Frontal cortex (tissue), 4 donors: ENCODE measurements around the gene MYO7B. TPM values are rescaled to one million over a fixed set of nuclear protein-coding genes. Genes with fewer than 3 reads are reported as not detected.
A peak's percentile ranks its signal among the peaks of the same experiment; 100 is the strongest.

Experiments used
- DNase-seq, 2 donors: peaks; one replicate each; pipeline ENCODE4 v3.0.0; 2012; ENCODE audit warnings: low spot score in 2 of 2
- FAIRE-seq: peaks from 2 replicates; lab custom pipeline; 2012; peaks lifted over from hg19 to GRCh38; lab: Jason Lieb, UNC
- total RNA-seq: library from RNA; depleted of rRNA; stranded (reverse); fragments of >200 nt; gene quantifications from one replicate; pipeline ENCODE4 v1.2.3, GENCODE V29; 2014
- donor health status: control.
- donor health status: control.
- donor health status: control.

Gene MYO7B
- total RNA-seq, 1 donor from 2014 or later = under 0.01 TPM

GRCh38 chr2:127545796-127546195 is 10.3 kb downstream of the MYO7B start:
- DNase-seq = no peak
- no peak for FAIRE-seq

- DNase-seq (no peak), FAIRE-seq (no peak)
Observed at GRCh38 chr2:127546797-127547196, 11.3 kb downstream of the MYO7B start.

- FAIRE-seq (no peak), DNase-seq (no peak)
Observed at GRCh38 chr2:127551221-127551930, 15.9 kb downstream of the MYO7B start.

- DNase-seq (no peak), FAIRE-seq (no peak)
Observed at GRCh38 chr2:127552336-127552735, 16.9 kb downstream of the MYO7B start.

- no peak for FAIRE-seq
- DNase-seq = no peak
Observed at GRCh38 chr2:127552846-127553245, 17.4 kb downstream of the MYO7B start.

GRCh38 chr2:127558911-127559310 is 23.4 kb downstream of the MYO7B start:
- FAIRE-seq (no peak), DNase-seq (no peak)

- FAIRE-seq (no peak), DNase-seq (no peak)
Observed at GRCh38 chr2:127559454-127559853, 24.0 kb downstream of the MYO7B start.

GRCh38 chr2:127560201-127560930 is 24.9 kb downstream of the MYO7B start:
- no peak for FAIRE-seq
- DNase-seq = peak in 1 of 2 donors; percentile 25

- DNase-seq (no peak), FAIRE-seq (no peak)
Observed at GRCh38 chr2:127560931-127561280, 25.4 kb downstream of the MYO7B start.

GRCh38 chr2:127561371-127561770 is 25.9 kb downstream of the MYO7B start:
- FAIRE-seq (no peak), DNase-seq (no peak)

GRCh38 chr2:127562936-127563335 is 27.5 kb downstream of the MYO7B start:
- FAIRE-seq (no peak), DNase-seq (no peak)

- FAIRE-seq = no peak
Observed at GRCh38 chr2:127563458-127564428, 28.3 kb downstream of the MYO7B start.

GRCh38 chr2:127564429-127565260 is 29.2 kb downstream of the MYO7B start:
- no peak for FAIRE-seq
- DNase-seq = no peak

More at GRCh38 chr2:127563458-127564428, 28.3 kb downstream of the MYO7B start:
- DNase-seq = no peak

- FAIRE-seq (no peak), DNase-seq (no peak)
Observed at GRCh38 chr2:127565261-127566138, 30.0 kb downstream of the MYO7B start.

- DNase-seq (no peak), FAIRE-seq (no peak)
Observed at GRCh38 chr2:127566139-127566417, 30.6 kb downstream of the MYO7B start.

GRCh38 chr2:127566576-127566975 is 31.1 kb downstream of the MYO7B start:
- DNase-seq = no peak
- no peak for FAIRE-seq

GRCh38 chr2:127567351-127567854 is 31.9 kb downstream of the MYO7B start:
- DNase-seq (no peak), FAIRE-seq (no peak)

- DNase-seq (no peak), FAIRE-seq (no peak)
Observed at GRCh38 chr2:127568128-127568527, 32.6 kb downstream of the MYO7B start.

- FAIRE-seq (no peak), DNase-seq (no peak)
Observed at GRCh38 chr2:127569666-127570065, 34.2 kb downstream of the MYO7B start.
